Ureter (tissue), 1 donor: Measurements from ENCODE around the gene CRY2. TPM values are rescaled to one million over a fixed set of nuclear protein-coding genes. Genes with fewer than 3 reads are reported as not detected.

ENCODE experiments used
- DNase-seq: peaks from one replicate; pipeline ENCODE4 v3.0.0-alpha.2; 2020; ENCODE audit warnings: low spot score
- total RNA-seq: library from RNA; stranded (reverse); gene quantifications from one replicate; pipeline ENCODE4 v1.2.4, GENCODE V29; 2023
- donor health status: DM: yes; HTN: yes; CAD: no.

Gene CRY2
- total RNA-seq, 1 donor from 2014 or later, result 49.9 TPM

- DNase-seq, result no peak
These were observed 30.6 kb downstream of the CRY2 start for GRCh38 chr11:45877845-45878244.

- no peak for DNase-seq
These were observed 32.8 kb downstream of the CRY2 start for GRCh38 chr11:45879803-45880686.

- DNase-seq, result no peak
These were observed 33.7 kb downstream of the CRY2 start for GRCh38 chr11:45880772-45881570.

GRCh38 chr11:45881708-45882368 is 34.6 kb downstream of the CRY2 start:
- no peak for DNase-seq

- DNase-seq, result no peak
These were observed 37.4 kb downstream of the CRY2 start for GRCh38 chr11:45884596-45885185.

GRCh38 chr11:45885274-45885920 is 38.1 kb downstream of the CRY2 start, which contains the start of gene MAPK8IP1:
TSS of gene MAPK8IP1 (plus strand) at chr11:45885651. CDS start at chr11:45885821, 170 bp downstream.
- DNase-seq, result no peak

GRCh38 chr11:45885921-45886721 is 38.8 kb downstream of the CRY2 start:
- no peak for DNase-seq

GRCh38 chr11:45886816-45887520 is 39.7 kb downstream of the CRY2 start:
- no peak for DNase-seq

- no peak for DNase-seq
These were observed 40.3 kb downstream of the CRY2 start for GRCh38 chr11:45887587-45887986.

- DNase-seq, result no peak
These were observed 42.3 kb downstream of the CRY2 start for GRCh38 chr11:45889555-45889954.

GRCh38 chr11:45889966-45890365 is 42.7 kb downstream of the CRY2 start:
- no peak for DNase-seq

GRCh38 chr11:45890886-45891550 is 43.7 kb downstream of the CRY2 start:
- no peak for DNase-seq

GRCh38 chr11:45892856-45893255 is 45.6 kb downstream of the CRY2 start:
- no peak for DNase-seq

- DNase-seq, result no peak
These were observed 47.4 kb downstream of the CRY2 start for GRCh38 chr11:45894555-45895247.

GRCh38 chr11:45895553-45896259 is 48.4 kb downstream of the CRY2 start:
- DNase-seq, result no peak

- no peak for DNase-seq
These were observed 49.2 kb downstream of the CRY2 start for GRCh38 chr11:45896422-45896984.

GRCh38 chr11:45897556-45897955 is 50.3 kb downstream of the CRY2 start:
- DNase-seq, result no peak

GRCh38 chr11:45899086-45899447 is 51.8 kb downstream of the CRY2 start:
- DNase-seq, result no peak
